GM13977 (cell line): ENCODE data around the gene F10.
A peak's percentile ranks its signal among the peaks of the same experiment; 100 is the strongest.

Experiments
- DNase-seq: peaks from one replicate; pipeline ENCODE4 v3.0.0; 2012; ENCODE audit warnings: low spot score
- CTCF ChIP-seq: IDR thresholded peaks from 2 replicates; pipeline ENCODE4 v1.5.1; 2012; ENCODE audit warnings: mild to moderate bottlenecking, control low read depth; ENCODE audit not compliant: insufficient read depth; ENCODE audit errors: extremely low read depth, missing control alignments
- in situ Hi-C: fragments of 300-500 bp; cut with MboI; formaldehyde crosslinking; loops from one replicate; pipeline ENCODE4 v1.12.0; 2022; ENCODE audit warnings: low sequenced_read_pairs, low pct_unique_long_range_greater_than_20kb, mixed read lengths, inconsistent platforms; ENCODE audit not compliant: unreplicated experiment

Gene F10

GRCh38 chr13:113123226-113124201 is 915 bp downstream of the F10 start:
- TF ChIP-seq CTCF = peak; percentile 31
- in situ Hi-C loops = no loop called here
- no peak for DNase-seq

- no peak for TF ChIP-seq CTCF
- DNase-seq = no peak
- in situ Hi-C loops = no loop called here
Observed at GRCh38 chr13:113124211-113124970, 1.8 kb downstream of the F10 start.

GRCh38 chr13:113125506-113126264 is 3.1 kb downstream of the F10 start:
- in situ Hi-C loops = no loop called here
- DNase-seq = no peak
- no peak for TF ChIP-seq CTCF

- DNase-seq = no peak
- in situ Hi-C loops = no loop called here
- TF ChIP-seq CTCF = no peak
Observed at GRCh38 chr13:113126265-113127150, 3.9 kb downstream of the F10 start.

- in situ Hi-C loops = no loop called here
- no peak for TF ChIP-seq CTCF
- no peak for DNase-seq
Observed at GRCh38 chr13:113129480-113129879, 6.9 kb downstream of the F10 start.
